GM18951 (cell line): Measurements from ENCODE around the gene BORCS8.
"Not testable (repeated sequence)": the region's sequence is repeated elsewhere in the genome, so short reads cannot be mapped to it uniquely, and the experiment has no call there.

Experiments used
- POLR2A ChIP-seq: IDR thresholded peaks from 4 replicates; pipeline ENCODE4 v1.6.1; 2011; ENCODE audit warnings: mild to moderate bottlenecking; ENCODE audit not compliant: insufficient read length, insufficient read depth; ENCODE audit errors: extremely low read depth
- in situ Hi-C: fragments of 300-500 bp; cut with MboI; formaldehyde crosslinking; loops from one replicate; pipeline ENCODE4 v1.12.0; 2022; ENCODE audit warnings: low sequenced_read_pairs, mixed read lengths, inconsistent platforms; ENCODE audit not compliant: unreplicated experiment

Gene BORCS8

DNA sequence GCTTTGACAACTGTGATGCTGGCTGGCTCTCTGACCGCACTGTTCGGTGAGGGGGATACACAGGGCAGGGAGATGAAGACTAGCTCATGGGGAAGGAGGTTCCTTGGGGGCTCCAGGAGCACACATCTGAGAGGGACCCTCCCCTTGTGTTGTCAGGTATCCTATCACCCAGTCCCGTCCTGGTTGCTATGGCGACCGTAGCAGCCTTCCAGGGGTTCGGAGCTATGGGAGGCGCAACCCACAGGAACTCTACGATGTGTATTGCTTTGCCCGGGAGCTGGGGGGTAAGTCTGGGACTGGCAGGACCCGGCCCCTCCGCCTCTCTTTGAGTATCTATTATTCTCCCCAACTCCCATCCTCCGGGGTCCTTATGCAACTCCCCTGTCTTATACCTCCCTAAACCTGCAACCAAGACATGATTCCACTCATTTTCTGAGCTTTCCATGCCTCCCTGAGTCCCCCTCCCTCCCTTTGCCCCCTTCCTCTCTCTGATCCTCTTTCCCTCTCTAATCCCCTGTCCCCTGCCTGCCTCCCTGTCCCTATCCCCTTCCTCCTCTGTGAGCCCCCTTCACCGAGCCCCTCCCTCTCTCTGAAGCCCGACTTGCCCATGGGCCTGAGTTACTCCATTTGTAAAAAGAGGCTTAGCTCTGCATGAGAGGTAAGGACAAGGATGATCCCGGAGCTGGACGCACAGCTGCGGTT lies 32.3 kb upstream of the BORCS8 start:
- no peak for TF ChIP-seq POLR2A
- in situ Hi-C loops, result no loop called here

DNA sequence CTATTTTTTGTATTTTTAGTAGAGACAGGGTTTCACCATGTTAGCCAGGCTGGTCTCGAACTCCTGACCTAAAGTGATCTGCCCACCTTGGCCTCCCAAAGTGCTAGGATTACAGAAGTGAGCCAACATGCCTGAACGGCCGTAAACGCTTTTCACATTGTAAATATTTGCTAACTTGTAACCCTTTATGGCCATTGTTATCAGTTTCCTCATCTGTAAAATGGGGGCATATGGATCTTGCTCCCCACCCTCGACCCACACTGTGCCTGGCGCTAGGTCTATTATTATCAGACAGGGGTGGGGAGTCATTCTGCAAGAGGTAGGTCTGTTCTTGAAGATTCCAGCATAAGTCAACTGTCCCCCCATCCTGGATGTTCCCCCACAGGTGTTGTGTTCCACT lies 31.7 kb upstream of the BORCS8 start:
- no peak for TF ChIP-seq POLR2A
- in situ Hi-C loops, result no loop called here

DNA sequence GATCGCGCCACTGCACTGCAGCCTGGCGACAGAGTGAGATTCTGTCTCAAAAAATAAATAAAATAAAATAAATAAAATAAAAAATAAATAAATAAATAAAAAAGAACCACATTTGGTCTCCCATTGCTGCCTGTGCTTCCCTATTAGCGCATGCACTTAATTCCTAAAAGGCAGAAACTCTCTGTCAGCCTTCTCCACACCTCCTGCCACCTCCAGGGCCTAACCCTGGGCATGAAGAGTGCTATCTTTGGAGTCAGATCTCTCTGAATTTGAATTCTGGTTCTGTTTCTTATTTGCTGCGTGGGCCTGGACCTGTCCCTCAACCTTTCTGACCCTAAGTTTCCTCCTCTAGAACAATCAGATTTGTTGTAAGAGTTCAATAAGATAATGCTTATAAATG lies 31.1 kb upstream of the BORCS8 start:
- no peak for TF ChIP-seq POLR2A
- in situ Hi-C loops, result no loop called here

DNA sequence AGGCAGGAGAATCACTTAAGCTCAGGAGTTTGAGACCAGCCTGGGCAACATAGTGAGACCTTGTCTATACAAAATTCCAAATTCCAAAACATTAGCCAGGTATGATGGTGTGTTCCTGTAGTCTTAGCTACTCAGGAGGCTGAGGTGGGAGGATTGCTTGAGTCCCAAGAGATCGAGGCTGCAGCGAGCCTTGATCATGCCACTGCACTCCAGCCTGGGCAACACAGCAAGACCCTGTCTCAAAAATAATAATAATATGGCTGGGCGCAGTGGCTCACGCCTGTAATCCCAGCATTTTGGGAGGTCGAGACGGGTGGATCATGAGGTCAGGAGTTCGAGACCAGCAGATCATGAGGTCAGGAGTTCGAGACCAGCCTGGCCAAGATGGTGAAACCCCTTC lies 29.0 kb upstream of the BORCS8 start:
- in situ Hi-C loops, result not testable (repeated sequence)

DNA sequence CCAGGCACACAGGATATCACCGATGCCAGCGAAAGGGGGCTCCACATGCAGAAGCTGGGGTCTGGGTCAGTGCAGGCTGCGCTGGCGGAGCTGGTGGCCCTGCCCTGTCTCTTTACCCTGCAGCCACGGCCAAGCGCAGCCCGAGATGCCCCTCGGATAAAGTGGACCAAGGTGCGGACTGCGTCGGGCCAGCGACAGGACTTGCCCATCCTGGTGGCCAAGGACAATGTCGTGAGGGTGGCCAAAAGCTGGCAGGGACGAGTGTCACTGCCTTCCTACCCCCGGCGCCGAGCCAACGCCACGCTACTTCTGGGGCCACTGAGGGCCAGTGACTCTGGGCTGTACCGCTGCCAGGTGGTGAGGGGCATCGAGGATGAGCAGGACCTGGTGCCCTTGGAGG lies 27.0 kb upstream of the BORCS8 start:
- no peak for TF ChIP-seq POLR2A
- in situ Hi-C loops, result no loop called here

DNA sequence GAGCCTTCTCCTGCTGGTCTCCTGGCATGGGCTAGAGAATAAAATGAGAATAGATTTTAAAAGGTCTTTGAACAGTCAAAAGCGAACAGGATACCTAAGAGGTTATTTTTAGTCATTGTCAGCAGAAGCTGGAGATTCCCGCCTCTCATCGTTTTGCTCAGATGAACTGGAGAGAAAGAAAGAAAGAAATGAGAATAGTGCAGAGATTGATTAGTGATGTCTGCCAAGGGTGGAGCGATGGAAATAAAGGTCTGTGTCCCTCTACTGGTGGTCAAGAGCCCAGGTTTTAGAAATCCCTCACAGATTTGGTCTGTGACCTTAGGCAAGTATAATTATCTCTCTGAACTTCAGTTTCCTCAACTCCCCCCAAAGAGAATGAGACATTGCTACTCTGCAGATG lies 25.1 kb upstream of the BORCS8 start:
- in situ Hi-C loops, result no loop called here
- TF ChIP-seq POLR2A, result no peak

DNA sequence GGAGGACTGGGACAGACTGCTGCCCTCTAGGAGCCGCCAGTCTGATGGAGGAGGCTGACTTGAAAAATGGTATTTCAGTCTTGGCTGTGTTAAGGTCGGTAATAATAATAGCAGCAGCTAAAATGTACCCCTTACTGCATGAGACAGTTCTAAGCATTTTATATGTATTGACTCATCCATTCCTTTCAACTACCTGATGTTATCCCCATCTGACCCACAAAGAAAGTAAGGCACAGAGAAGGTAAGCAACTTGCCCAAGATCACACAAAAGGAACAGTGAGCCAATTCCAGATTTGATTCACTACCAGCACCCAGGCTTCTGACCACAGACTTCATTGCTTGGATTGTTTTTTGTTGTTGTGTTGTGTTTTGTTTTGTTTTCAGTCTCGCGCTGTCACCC lies 23.8 kb upstream of the BORCS8 start:
- in situ Hi-C loops, result no loop called here
- no peak for TF ChIP-seq POLR2A

DNA sequence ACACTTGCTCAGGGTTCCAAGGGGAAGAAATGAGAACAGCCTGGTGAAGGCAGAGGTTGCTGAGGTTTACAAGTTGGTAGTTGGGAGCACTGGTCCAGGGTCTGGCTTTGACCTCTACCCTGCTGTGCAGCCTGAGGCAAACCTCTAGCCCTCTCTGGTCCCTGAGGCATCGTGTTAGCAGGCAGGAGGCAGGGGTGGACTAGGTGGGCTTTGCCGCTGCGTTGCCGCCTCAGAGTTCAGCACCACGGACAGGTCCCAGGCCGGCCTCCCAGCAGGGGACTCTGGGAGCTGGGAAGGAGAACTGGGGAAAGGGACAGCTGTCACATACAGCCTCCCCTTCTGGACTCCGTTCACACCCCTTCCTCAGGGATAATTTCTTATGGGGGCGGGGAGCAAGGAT lies 22.9 kb upstream of the BORCS8 start:
- in situ Hi-C loops, result no loop called here
- no peak for TF ChIP-seq POLR2A

DNA sequence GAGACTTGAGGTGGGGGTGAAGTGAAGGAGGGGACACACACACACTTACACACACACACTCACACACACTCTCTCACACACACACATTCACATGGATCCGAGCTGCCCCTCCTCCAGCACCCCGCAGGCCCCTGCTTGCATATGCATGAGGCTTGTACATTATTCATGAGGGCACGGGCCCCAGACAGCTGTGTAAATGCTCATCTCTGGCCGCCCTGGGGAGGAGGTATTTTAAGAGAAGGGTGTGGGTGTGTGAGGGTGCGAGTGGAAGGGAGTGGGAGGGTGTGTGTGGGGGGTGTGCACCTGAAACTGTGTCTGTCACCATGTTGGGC lies 22.2 kb upstream of the BORCS8 start:
- TF ChIP-seq POLR2A, result no peak
- in situ Hi-C loops, result no loop called here

- no peak for TF ChIP-seq POLR2A
- in situ Hi-C loops, result no loop called here
These were observed 21.6 kb upstream of the BORCS8 start for GRCh38 chr19:19213426-19214158.

DNA sequence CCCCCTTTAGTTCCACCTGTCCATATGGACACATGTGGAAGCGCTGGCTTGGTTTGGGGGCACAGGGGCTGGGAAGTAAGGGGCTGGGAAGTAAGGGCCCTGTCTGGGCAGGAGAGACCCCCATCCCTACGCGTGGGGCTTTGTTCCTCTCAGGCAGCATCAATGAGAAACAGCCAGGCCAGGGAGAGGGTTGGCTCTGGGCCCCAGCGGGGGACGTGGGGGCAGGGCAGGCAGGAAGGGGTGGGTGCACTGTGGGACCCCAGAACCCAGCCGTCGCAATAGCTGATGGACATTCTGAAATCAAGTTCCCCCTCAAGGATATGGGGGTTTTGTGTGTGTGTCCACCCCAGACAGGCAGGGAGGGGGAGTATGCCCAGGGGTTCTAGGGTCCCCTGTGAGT lies 21.0 kb upstream of the BORCS8 start:
- in situ Hi-C loops, result no loop called here
- TF ChIP-seq POLR2A, result no peak

DNA sequence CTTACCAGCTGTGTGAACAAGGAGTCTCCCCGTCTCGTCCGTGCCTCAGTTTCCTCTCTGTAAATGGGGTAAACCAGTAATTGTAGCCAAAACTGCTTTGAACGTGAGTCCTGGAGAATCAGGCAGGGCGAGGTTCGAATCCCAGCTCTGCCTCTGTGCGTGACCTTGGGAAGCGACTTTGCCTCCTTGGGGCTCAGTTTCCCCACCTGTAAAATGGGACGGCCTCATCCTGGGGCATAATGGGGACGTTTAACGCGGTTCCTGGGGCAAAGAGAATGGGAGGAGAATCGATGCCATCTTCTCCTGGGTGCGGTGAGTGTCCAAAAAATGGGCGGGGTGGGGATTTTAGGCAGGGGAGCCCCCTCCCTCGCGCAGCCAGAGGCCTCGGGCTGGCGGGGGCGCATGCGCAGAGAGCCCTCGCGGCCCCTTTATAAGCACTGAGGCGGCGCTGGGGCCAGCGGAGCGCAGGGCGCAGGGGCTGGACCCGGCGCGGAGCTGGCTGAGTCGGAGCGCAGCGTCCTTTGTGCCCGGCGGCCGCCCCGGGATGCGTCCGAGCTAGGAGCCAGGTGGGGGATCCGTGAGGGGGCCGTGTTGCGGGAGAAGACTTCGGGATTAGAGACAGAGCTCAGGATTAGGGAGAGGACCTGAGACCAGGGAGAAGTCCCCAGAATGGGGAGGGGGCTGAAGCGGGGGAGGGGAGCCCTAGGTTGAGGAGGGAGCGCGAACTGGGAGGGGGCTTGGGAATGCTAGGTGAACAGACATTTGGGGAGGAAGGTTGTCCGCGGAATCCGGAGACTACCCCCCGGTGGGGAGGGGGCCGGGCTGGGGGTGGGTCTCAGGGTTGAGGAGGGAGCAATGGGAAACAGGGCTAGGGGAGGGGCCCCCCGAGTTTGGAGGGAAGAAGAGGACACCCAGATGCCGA lies 19.8 kb upstream of the BORCS8 start, which contains the start of gene NCAN:
NCAN (plus strand) TSS at position 460 of the 922 bp plus-strand sequence. CDS start 4,996 bp downstream, outside the sequence.
- in situ Hi-C loops, result no loop called here
- TF ChIP-seq POLR2A, result no peak

GRCh38 chr19:19209372-19209771 lies 17.4 kb upstream of the BORCS8 start:
- no peak for TF ChIP-seq POLR2A

DNA sequence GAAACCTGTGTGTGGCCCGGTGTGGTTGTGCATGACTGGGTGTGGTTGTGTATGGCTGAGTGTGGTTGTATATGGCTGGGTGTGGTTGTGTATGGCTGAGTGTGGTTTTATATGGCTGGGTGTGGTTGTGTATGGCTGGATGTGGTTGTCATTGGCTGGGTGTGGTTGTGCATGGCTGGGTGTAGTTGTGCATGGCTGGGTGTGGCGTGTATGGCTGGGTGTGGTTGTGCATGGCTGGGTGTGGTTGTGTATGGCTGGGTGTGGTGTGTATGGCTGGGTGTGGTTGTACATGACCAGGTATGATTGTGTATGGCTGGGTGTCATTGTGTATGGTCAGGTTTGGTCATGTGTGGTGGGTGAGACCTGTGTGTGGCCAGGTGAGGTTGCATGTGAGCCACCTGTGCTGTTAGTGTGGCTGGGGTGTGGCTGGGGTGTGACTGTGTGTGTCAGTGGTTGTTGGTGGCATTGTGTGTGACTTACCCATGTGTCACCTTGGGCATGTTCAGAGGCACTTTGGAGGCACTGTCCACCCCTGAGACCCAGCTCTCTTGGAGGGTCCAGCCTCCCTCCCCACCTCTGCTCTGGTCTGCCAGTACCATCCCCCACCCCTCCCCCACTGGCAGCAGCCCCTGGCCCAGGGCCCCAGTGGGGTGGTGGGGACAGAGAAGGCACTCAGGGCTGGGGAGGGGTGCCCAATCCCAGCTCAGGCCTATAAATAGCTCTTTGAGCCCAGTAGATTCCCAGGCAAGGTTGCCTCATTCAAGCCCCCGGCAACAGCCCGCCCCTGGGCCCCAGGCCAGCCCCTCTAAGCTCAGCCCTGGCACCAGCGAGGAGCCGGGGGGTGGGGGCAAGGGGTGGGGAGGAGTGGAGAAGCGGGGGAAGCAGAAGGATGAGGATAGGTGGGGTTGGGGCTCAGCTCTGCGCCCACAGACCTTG lies 16.0 kb upstream of the BORCS8 start:
- in situ Hi-C loops, result no loop called here
- no peak for TF ChIP-seq POLR2A

More at GRCh38 chr19:19209372-19209771, 17.4 kb upstream of the BORCS8 start:
- in situ Hi-C loops, result no loop called here
